ENCODE measurements around the gene CYP4A11.
"Not testable (repeated sequence)": the region's sequence is repeated elsewhere in the genome, so short reads cannot be mapped to it uniquely, and the experiment has no call there.

The CYP4A11 gene

GRCh38 chr1:46927249-46927835 lies 13.9 kb downstream of the CYP4A11 start:
- no peak for DNase-seq (ENCODE audit: low read depth)

GRCh38 chr1:46910790-46911189 lies 30.5 kb downstream of the CYP4A11 start:
- no peak for DNase-seq (ENCODE audit: low read depth)

GRCh38 chr1:46903481-46903880 lies 37.8 kb downstream of the CYP4A11 start:
- no peak for DNase-seq (ENCODE audit: low read depth)

GRCh38 chr1:46900401-46900800 lies 40.9 kb downstream of the CYP4A11 start:
- DNase-seq (ENCODE audit: low read depth), result no peak

- not testable (repeated sequence) for DNase-seq (ENCODE audit: low read depth)
Observed at GRCh38 chr1:46881656-46882055, 59.6 kb downstream of the CYP4A11 start.
